ENCODE data around the gene MPLKIP. TPM values are rescaled to one million over a fixed set of nuclear protein-coding genes. Genes with fewer than 3 reads are reported as not detected.
A peak's percentile ranks its signal among the peaks of the same experiment; 100 is the strongest.
"Not testable (repeated sequence)": the region's sequence is repeated elsewhere in the genome, so short reads cannot be mapped to it uniquely, and the experiment has no call there.

MPLKIP gene
- total RNA-seq, 1 donor from 2014 or later, result 37.5 TPM

- peaks cover 4% of the 10 kb centered on the region for H3K27me3 Mint-ChIP-seq (ENCODE audit: low read depth)
- H3K27ac Mint-ChIP-seq, result no peak overlapping the region
- H3K4me3 Mint-ChIP-seq, result no peak overlapping the region
- peaks cover 15% of the 10 kb centered on the region for H3K9me3 Mint-ChIP-seq
- DNase-seq (ENCODE audit: low spot score in 2 of 2, unreplicated experiment in 2 of 2), result no peak
- H3K36me3 Mint-ChIP-seq, result peaks cover 2% of the 10 kb centered on the region
- TF ChIP-seq CTCF (IDR thresholded peaks at IDR 0.05; ENCODE audit: unreplicated experiment), result no peak
- H3K4me1 Mint-ChIP-seq, result peaks cover 3% of the 10 kb centered on the region
These were observed 13.2 kb upstream of the MPLKIP start for GRCh38 chr7:40147371-40148246.

GRCh38 chr7:40145596-40146130 lies 11.2 kb upstream of the MPLKIP start:
- not testable (repeated sequence) for H3K4me3 Mint-ChIP-seq; H3K36me3 Mint-ChIP-seq; H3K27ac Mint-ChIP-seq; DNase-seq (ENCODE audit: low spot score in 2 of 2, unreplicated experiment in 2 of 2); H3K4me1 Mint-ChIP-seq; H3K27me3 Mint-ChIP-seq (ENCODE audit: low read depth)
- peaks cover 15% of the 10 kb centered on the region for H3K9me3 Mint-ChIP-seq

GRCh38 chr7:40141916-40142315 lies 7.5 kb upstream of the MPLKIP start:
- H3K9me3 Mint-ChIP-seq; H3K4me3 Mint-ChIP-seq; DNase-seq (ENCODE audit: low spot score in 2 of 2, unreplicated experiment in 2 of 2); H3K27me3 Mint-ChIP-seq (ENCODE audit: low read depth); H3K27ac Mint-ChIP-seq; H3K4me1 Mint-ChIP-seq; H3K36me3 Mint-ChIP-seq: not testable (repeated sequence)

- H3K36me3 Mint-ChIP-seq; H3K4me3 Mint-ChIP-seq; H3K9me3 Mint-ChIP-seq; H3K27me3 Mint-ChIP-seq (ENCODE audit: low read depth); H3K27ac Mint-ChIP-seq; DNase-seq (ENCODE audit: low spot score in 2 of 2, unreplicated experiment in 2 of 2); H3K4me1 Mint-ChIP-seq: not testable (repeated sequence)
These were observed 5.5 kb upstream of the MPLKIP start for GRCh38 chr7:40139891-40140290.

GRCh38 chr7:40138973-40139372 lies 4.6 kb upstream of the MPLKIP start:
- Mint-ChIP-seq H3K27ac (no peak overlapping the region), H3K4me3 (no peak overlapping the region), H3K36me3 (no peaks in the 10 kb centered on the region), H3K9me3 (no peaks in the 10 kb centered on the region), H3K27me3 (ENCODE audit: low read depth) (peaks cover 4% of the 10 kb centered on the region), H3K4me1 (no peaks in the 10 kb centered on the region)
- no peak for TF ChIP-seq CTCF (IDR thresholded peaks at IDR 0.05; ENCODE audit: unreplicated experiment)
- no peak for DNase-seq (ENCODE audit: low spot score in 2 of 2, unreplicated experiment in 2 of 2)

GRCh38 chr7:40137563-40137962 lies 3.1 kb upstream of the MPLKIP start:
- peaks cover 2% of the 10 kb centered on the region for H3K27me3 Mint-ChIP-seq (ENCODE audit: low read depth)
- H3K27ac Mint-ChIP-seq, result no peak overlapping the region
- no peak for TF ChIP-seq CTCF (IDR thresholded peaks at IDR 0.05; ENCODE audit: unreplicated experiment)
- H3K9me3 Mint-ChIP-seq, result no peaks in the 10 kb centered on the region
- no peak overlapping the region for H3K4me3 Mint-ChIP-seq
- H3K36me3 Mint-ChIP-seq, result no peaks in the 10 kb centered on the region
- H3K4me1 Mint-ChIP-seq, result peaks cover 9% of the 10 kb centered on the region
- no peak for DNase-seq (ENCODE audit: low spot score in 2 of 2, unreplicated experiment in 2 of 2)

- H3K9me3 Mint-ChIP-seq, result no peaks in the 10 kb centered on the region
- H3K36me3 Mint-ChIP-seq, result no peaks in the 10 kb centered on the region
- no peak for DNase-seq (ENCODE audit: low spot score in 2 of 2, unreplicated experiment in 2 of 2)
- peak overlapping the region; percentile 96 for H3K4me3 Mint-ChIP-seq
- H3K27me3 Mint-ChIP-seq (ENCODE audit: low read depth), result peaks cover 2% of the 10 kb centered on the region
- H3K27ac Mint-ChIP-seq, result peak overlapping the region; percentile 34
- no peak for TF ChIP-seq CTCF (IDR thresholded peaks at IDR 0.05; ENCODE audit: unreplicated experiment)
- H3K4me1 Mint-ChIP-seq, result peaks cover 16% of the 10 kb centered on the region
These were observed 842 bp upstream of the MPLKIP start for GRCh38 chr7:40135317-40135610.
